ENCODE data around the gene NHS.

- TF ChIP-seq CTCF (IDR thresholded peaks at IDR 0.05) (no peak), POLR2A (IDR thresholded peaks at IDR 0.05) (no peak)
These were observed 383.4 kb downstream of the NHS start for GRCh38 chrX:17758382-17758781.
